OCI-LY1 (cell line): ENCODE results near the gene SUPT16H.

ENCODE experiments used
- CTCF ChIP-seq: fragments of 200-600 bp; sonication (generic), shearing (Covaris generic); IDR thresholded peaks from 2 replicates; pipeline ENCODE4 v1.5.1; 2017; ENCODE audit warnings: mild to moderate bottlenecking, antibody characterized with exemption, low read length, moderate library complexity, mixed read lengths
- EZH2 ChIP-seq: fragments of 200-600 bp; sonication (generic), shearing (Covaris generic); IDR thresholded peaks from 2 replicates; pipeline ENCODE4 v1.8.0; 2017; ENCODE audit warnings: borderline replicate concordance, mixed run types, mild to moderate bottlenecking, antibody characterized with exemption, low read length, moderate library complexity, mixed read lengths

GRCh38 chr14:21415329-21415728 lies 31.5 kb upstream of the SUPT16H start:
- TF ChIP-seq CTCF (no peak), EZH2 (no peak)
